ENCODE results near the gene RTN4.

DNA sequence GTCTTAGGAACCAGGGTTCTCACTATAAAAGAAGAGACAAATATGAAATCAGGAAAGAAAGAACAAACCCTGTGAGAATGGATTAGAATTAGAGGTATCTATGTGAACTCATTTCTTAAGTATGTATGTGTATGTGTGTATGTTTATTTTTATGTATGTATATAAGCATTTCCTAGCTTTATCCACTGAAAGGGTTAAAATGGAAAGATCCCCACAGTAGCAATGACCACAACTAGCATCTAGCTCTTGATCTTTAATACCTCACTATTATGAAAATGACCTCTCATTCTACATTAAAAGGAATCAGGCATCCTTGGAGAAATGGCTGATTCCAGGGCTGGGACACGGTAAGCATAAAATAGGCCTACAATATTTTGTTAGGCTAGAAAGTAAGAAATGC is 31.6 kb downstream of the RTN4 start:
- TF ChIP-seq POLR2A (IDR thresholded peaks at IDR 0.05): no peak
- TF ChIP-seq, protein P1, sequence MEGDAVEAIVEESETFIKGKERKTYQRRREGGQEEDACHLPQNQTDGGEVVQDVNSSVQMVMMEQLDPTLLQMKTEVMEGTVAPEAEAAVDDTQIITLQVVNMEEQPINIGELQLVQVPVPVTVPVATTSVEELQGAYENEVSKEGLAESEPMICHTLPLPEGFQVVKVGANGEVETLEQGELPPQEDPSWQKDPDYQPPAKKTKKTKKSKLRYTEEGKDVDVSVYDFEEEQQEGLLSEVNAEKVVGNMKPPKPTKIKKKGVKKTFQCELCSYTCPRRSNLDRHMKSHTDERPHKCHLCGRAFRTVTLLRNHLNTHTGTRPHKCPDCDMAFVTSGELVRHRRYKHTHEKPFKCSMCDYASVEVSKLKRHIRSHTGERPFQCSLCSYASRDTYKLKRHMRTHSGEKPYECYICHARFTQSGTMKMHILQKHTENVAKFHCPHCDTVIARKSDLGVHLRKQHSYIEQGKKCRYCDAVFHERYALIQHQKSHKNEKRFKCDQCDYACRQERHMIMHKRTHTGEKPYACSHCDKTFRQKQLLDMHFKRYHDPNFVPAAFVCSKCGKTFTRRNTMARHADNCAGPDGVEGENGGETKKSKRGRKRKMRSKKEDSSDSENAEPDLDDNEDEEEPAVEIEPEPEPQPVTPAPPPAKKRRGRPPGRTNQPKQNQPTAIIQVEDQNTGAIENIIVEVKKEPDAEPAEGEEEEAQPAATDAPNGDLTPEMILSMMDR (IDR thresholded peaks at IDR 0.05 in 8 of 11, conservative IDR thresholded peaks at IDR 0.05 in 3 of 11): no peak

Data from spleen (tissue), 7 donors.